Measurements from ENCODE around the gene KIF3B.
"Not testable (repeated sequence)": the region's sequence is repeated elsewhere in the genome, so short reads cannot be mapped to it uniquely, and the experiment has no call there.

DNA sequence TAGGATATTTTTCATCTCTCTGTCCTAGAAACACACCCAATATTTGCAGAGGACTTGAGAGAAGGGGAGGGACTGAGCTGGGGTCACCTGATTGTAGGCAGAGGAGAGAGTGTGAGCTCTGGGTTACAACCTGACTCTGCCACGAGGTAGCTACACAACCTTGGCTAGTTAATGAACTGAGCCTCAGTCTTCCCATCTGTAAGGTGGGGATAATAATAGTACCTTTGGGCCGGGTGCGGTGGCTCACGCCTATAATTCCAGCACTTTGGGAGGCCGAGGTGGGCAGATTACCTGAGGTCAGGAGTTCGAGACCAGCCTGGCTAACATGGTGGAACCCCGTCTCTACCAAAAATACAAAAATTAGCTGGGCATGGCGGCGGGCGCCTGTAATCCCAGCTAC is 16.5 kb upstream of the KIF3B start:
- TF ChIP-seq, protein P1, sequence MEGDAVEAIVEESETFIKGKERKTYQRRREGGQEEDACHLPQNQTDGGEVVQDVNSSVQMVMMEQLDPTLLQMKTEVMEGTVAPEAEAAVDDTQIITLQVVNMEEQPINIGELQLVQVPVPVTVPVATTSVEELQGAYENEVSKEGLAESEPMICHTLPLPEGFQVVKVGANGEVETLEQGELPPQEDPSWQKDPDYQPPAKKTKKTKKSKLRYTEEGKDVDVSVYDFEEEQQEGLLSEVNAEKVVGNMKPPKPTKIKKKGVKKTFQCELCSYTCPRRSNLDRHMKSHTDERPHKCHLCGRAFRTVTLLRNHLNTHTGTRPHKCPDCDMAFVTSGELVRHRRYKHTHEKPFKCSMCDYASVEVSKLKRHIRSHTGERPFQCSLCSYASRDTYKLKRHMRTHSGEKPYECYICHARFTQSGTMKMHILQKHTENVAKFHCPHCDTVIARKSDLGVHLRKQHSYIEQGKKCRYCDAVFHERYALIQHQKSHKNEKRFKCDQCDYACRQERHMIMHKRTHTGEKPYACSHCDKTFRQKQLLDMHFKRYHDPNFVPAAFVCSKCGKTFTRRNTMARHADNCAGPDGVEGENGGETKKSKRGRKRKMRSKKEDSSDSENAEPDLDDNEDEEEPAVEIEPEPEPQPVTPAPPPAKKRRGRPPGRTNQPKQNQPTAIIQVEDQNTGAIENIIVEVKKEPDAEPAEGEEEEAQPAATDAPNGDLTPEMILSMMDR (IDR thresholded peaks at IDR 0.05), result not testable (repeated sequence)
- not testable (repeated sequence) for TF ChIP-seq POLR2A (IDR thresholded peaks at IDR 0.05)
